ENCODE results near the gene SARNP.

GRCh38 chr12:55771736-55772135 is 45.8 kb downstream of the SARNP start:
- TF ChIP-seq, protein P1, sequence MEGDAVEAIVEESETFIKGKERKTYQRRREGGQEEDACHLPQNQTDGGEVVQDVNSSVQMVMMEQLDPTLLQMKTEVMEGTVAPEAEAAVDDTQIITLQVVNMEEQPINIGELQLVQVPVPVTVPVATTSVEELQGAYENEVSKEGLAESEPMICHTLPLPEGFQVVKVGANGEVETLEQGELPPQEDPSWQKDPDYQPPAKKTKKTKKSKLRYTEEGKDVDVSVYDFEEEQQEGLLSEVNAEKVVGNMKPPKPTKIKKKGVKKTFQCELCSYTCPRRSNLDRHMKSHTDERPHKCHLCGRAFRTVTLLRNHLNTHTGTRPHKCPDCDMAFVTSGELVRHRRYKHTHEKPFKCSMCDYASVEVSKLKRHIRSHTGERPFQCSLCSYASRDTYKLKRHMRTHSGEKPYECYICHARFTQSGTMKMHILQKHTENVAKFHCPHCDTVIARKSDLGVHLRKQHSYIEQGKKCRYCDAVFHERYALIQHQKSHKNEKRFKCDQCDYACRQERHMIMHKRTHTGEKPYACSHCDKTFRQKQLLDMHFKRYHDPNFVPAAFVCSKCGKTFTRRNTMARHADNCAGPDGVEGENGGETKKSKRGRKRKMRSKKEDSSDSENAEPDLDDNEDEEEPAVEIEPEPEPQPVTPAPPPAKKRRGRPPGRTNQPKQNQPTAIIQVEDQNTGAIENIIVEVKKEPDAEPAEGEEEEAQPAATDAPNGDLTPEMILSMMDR (conservative IDR thresholded peaks at IDR 0.05; ENCODE audit: low read length): no peak
- TF ChIP-seq EZH2phosphoT487 (IDR thresholded peaks at IDR 0.05; ENCODE audit: borderline replicate concordance, low read depth, low read length): no peak
